A673 (cell line): Measurements from ENCODE around the gene BTC. TPM values are rescaled to one million over a fixed set of nuclear protein-coding genes. Genes with fewer than 3 reads are reported as not detected.

Experiments used
- BruUV-seq: library from RNA; stranded (reverse); fragments of 400-500 nt; replicated peaks from 2 replicates; lab custom pipeline; 2021; lab: Mats Ljungman, UMichigan
- CTCF ChIA-PET: fragments of 300-600 bp; sonication (Branson Sonifier 250); formaldehyde crosslinking; loops from one replicate; lab custom pipeline; 2022; ENCODE audit warnings: antibody characterized with exemption; lab: Charles Lee
- POLR2A ChIA-PET: fragments of 300-600 bp; sonication (Branson Sonifier 250); formaldehyde crosslinking; loops from one replicate; lab custom pipeline; 2022; ENCODE audit warnings: antibody characterized with exemption; ENCODE audit not compliant: low non-redundant PET; lab: Charles Lee
- DNase-seq: peaks from one replicate; pipeline ENCODE4 v3.0.0-alpha.2; 2015; ENCODE audit warnings: low spot score
- H3K27ac ChIP-seq: fragments of 200-600 bp; sonication (generic); 2 replicates; pipeline ENCODE4 v1.5.1; 2016; ENCODE audit warnings: mixed run types, low read depth, mild to moderate bottlenecking, mixed read lengths, antibody characterized with exemption, low read length; ENCODE audit not compliant: poor library complexity, severe bottlenecking
- H3K27me3 ChIP-seq: fragments of 200-600 bp; sonication (generic); replicated peaks from 2 replicates; pipeline ENCODE4 v1.6.1; 2017; ENCODE audit warnings: mixed run types, low read depth, mild to moderate bottlenecking, mixed read lengths, antibody characterized with exemption, low read length; ENCODE audit not compliant: insufficient read depth, poor library complexity
- H3K36me3 ChIP-seq: fragments of 200-600 bp; sonication (generic); 2 replicates; pipeline ENCODE4 v1.6.1; 2016; ENCODE audit warnings: mixed run types, mild to moderate bottlenecking, mixed read lengths, antibody characterized with exemption, low read length; ENCODE audit not compliant: insufficient read depth, poor library complexity, severe bottlenecking
- H3K4me1 ChIP-seq: fragments of 200-600 bp; sonication (generic); 2 replicates; pipeline ENCODE4 v1.6.1; 2017; ENCODE audit warnings: mixed run types, mild to moderate bottlenecking, mixed read lengths, antibody characterized with exemption, low read length; ENCODE audit not compliant: insufficient read depth, poor library complexity, severe bottlenecking
- H3K4me3 ChIP-seq: fragments of 200-600 bp; sonication (generic); 2 replicates; pipeline ENCODE4 v1.5.1; 2016; ENCODE audit warnings: low read depth, mixed run types, mild to moderate bottlenecking, mixed read lengths, low read length; ENCODE audit not compliant: poor library complexity, severe bottlenecking
- H3K9me3 ChIP-seq: fragments of 200-600 bp; sonication (generic); 2 replicates; pipeline ENCODE4 v1.6.1; 2016; ENCODE audit warnings: mixed run types, low read depth, mild to moderate bottlenecking, mixed read lengths, antibody characterized with exemption, low read length; ENCODE audit not compliant: poor library complexity, severe bottlenecking
- CTCF ChIP-seq: fragments of 300-800, 200-600 bp; sonication (generic); conservative IDR thresholded peaks from 2 replicates; pipeline ENCODE4 v1.5.1; 2017; ENCODE audit warnings: low read depth, mild to moderate bottlenecking, antibody characterized with exemption, low read length, moderate library complexity, mixed read lengths
- EZH2 ChIP-seq: fragments of 200-600 bp; sonication (generic); IDR thresholded peaks from 2 replicates; pipeline ENCODE4 v1.6.1; 2017; ENCODE audit warnings: borderline replicate concordance, low read depth, mild to moderate bottlenecking, mixed read lengths, antibody characterized with exemption, low read length; ENCODE audit not compliant: poor library complexity, severe bottlenecking
- intact Hi-C: fragments of 100-400 bp; cut with micrococcal nuclease; formaldehyde crosslinking; loops from one replicate; pipeline ENCODE4 v1.10.0; 2022; ENCODE audit not compliant: unreplicated experiment
- total RNA-seq: library from RNA; stranded (reverse); gene quantifications from 2 replicates; pipeline ENCODE4 v1.2.3, GENCODE V29; 2021

The BTC gene
- total RNA-seq, 1 experiment from 2014 or later = 0.11 TPM

DNA sequence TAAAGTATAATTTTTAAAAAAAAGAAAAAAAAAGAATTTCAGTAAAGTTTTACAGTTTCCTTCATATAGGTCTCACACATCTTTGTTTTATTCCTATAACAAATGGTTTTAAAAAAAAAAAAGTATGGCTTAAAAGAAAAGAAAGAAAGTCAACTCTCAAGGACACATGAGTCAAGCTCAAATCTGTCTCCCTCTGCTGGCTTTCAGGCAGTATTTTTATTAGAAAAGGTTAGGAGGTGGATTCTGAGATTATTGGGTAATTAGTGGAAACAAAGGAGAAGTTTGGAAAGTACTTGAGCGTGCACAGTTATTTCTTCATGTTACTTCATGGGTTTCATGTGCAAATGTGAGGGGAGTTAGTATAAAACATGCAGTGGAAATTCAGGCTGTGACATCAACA, 36.6 kb upstream of the BTC start:
- Histone ChIP-seq H3K4me1 (no peaks in the 10 kb centered on the region), H3K4me3 (no peak overlapping the region), H3K27me3 (no peaks in the 10 kb centered on the region), H3K36me3 (no peaks in the 10 kb centered on the region), H3K27ac (no peak overlapping the region), H3K9me3 (no peaks in the 10 kb centered on the region)
- TF ChIP-seq CTCF (peak; percentile 27; the same call in 1 of the 2 replicates), EZH2 (no peak)
- no TSS peak for BruUV-seq
- CTCF ChIA-PET = no interaction called here
- no peak for DNase-seq
- intact Hi-C loops = no loop called here
- POLR2A ChIA-PET = no interaction called here

DNA sequence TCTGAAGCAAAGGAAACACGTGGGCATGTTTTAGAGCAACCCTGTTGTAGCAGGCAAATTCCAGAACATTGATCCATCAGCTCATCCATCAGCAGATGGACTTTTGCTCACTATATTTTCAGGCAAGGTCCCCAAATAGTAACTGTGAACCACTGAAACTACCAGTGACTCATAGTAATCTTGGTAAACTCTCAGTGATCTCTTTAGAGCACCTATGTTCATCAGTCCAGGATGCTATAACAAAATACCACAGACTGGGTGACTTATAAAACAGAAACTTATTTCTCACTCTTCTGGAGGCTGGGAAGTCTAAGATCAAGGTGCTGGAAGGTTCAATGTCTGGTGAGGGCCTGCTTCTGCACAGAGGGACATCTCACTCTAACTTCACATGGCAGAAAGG, 28.9 kb upstream of the BTC start:
- TF ChIP-seq CTCF (no peak), EZH2 (no peak)
- H3K4me1 ChIP-seq = no peaks in the 10 kb centered on the region
- ChIA-PET CTCF (no interaction called here), POLR2A (no interaction called here)
- H3K27me3 ChIP-seq = no peaks in the 10 kb centered on the region
- intact Hi-C loops = no loop called here
- no peak overlapping the region for H3K27ac ChIP-seq
- no peak for DNase-seq
- H3K4me3 ChIP-seq = no peak overlapping the region
- no peaks in the 10 kb centered on the region for H3K36me3 ChIP-seq
- no TSS peak for BruUV-seq
- no peaks in the 10 kb centered on the region for H3K9me3 ChIP-seq

DNA sequence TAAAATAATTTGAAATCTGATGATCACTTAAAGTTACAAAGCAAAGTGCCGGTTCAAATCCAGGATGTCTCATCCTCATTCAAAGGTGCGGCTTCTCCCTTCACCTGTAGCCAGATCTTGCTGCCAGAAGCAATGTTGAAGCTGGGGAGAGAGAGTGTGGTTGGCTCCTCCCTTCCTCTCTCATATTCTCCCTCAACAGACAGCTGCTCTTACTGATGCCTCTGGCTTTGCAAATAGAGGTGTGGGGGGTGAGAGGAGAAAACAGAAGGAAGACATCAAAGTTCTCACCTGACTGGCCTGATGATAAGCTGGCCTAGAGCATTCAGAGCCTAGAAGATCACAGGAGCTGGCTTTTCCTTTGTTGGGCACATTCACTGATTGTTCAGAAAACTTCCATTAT, 28.3 kb upstream of the BTC start:
- intact Hi-C loops = no loop called here
- DNase-seq = no peak
- H3K9me3 ChIP-seq = no peaks in the 10 kb centered on the region
- CTCF ChIA-PET = no interaction called here
- no peaks in the 10 kb centered on the region for H3K36me3 ChIP-seq
- H3K4me3 ChIP-seq = no peak overlapping the region
- no TSS peak for BruUV-seq
- no peak overlapping the region for H3K27ac ChIP-seq
- H3K4me1 ChIP-seq = no peaks in the 10 kb centered on the region
- POLR2A ChIA-PET = no interaction called here
- TF ChIP-seq CTCF = no peak
- no peak for TF ChIP-seq EZH2
- H3K27me3 ChIP-seq = no peaks in the 10 kb centered on the region
